Cardiac fibroblast (primary cell): ENCODE results near the gene GRIN1.

Experiments
- DNase-seq, 2 donors: peaks; one replicate each; pipeline versions ENCODE4 v3.0.0 to v3.0.0-alpha.2; 2010; ENCODE audit warnings: low read depth in 2 of 2
- H3K4me3 ChIP-seq, 2 donors: replicated peaks in 1 of 2; 1 replicate in 1 of 2; 2 replicates in 1 of 2; pipeline ENCODE4 v1.5.1; 2011; ENCODE audit warnings: low read depth in 2 of 2, low read length in 2 of 2, mild to moderate bottlenecking in 2 of 2, moderate library complexity in 1 of 2
- CTCF ChIP-seq: IDR thresholded peaks from one replicate; pipeline ENCODE4 v1.5.1; 2011; ENCODE audit warnings: low read depth, mild to moderate bottlenecking, low read length, inconsistent platforms

The GRIN1 gene

DNA sequence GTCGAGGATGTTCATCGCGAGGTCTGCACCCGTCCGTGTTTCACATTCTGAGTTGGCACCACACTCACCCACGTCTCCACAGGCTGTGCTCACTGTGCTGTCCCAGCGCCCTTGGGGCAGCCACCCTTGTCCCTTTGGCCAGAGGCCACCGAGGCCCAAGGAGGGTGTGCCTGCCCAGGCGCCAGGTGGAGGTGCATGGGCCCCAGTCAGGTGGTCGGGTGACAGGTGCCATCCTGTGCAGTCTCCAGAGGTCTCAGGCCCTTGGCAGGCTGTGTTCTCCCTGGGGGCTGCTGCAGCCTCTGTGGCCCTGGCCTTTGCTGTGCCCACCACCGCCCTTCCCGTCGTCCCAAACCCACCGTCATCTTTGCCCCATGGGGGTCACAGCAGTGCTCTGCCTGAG is 39.7 kb upstream of the GRIN1 start:
- DNase-seq = no peak
- H3K4me3 ChIP-seq = no peak overlapping the region
- TF ChIP-seq CTCF = no peak

- DNase-seq = no peak
- H3K4me3 ChIP-seq = no peak overlapping the region
- TF ChIP-seq CTCF = no peak
These were observed 35.6 kb upstream of the GRIN1 start for GRCh38 chr9:137103206-137103999.

DNA sequence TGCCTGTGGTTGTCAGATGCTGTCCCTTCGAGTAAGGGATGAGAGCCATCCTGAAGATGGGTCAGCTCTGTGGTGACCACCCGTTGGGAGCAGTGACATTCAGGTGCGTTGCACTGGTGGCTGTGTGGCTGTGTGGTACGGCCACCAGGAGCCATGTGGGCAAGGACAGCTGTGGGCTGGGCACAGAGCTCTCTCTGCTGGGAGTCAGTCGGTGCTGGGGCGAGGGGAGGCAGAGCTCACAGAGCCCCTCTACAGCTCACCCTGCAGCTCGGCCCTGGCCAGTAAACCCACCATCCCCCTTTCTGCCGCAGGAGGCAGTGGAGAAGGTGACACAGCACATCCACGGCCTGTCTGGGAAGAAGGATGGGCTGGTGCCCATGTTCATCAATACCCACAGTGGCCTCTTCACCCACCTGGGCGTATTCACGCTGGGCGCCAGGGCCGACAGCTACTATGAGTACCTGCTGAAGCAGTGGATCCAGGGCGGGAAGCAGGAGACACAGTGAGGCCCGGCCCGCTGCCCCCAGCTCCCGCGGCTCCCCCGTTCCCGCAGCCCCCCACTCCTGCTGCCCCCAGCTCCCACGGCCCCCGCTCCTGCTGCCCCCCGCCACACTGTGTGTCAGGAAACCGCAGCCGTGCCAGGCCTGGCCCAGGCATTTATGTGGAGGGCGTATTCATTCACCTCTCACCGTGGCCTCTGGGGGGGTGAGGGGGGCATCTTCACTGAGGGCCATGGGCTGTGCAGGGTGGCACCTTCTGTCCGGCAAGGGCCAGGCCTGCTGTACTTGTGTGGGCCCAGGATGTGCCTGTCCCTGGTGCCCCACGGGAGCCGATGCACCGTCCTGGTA is 32.9 kb upstream of the GRIN1 start:
- no peak overlapping the region for H3K4me3 ChIP-seq
- TF ChIP-seq CTCF = no peak
- DNase-seq = no peak

DNA sequence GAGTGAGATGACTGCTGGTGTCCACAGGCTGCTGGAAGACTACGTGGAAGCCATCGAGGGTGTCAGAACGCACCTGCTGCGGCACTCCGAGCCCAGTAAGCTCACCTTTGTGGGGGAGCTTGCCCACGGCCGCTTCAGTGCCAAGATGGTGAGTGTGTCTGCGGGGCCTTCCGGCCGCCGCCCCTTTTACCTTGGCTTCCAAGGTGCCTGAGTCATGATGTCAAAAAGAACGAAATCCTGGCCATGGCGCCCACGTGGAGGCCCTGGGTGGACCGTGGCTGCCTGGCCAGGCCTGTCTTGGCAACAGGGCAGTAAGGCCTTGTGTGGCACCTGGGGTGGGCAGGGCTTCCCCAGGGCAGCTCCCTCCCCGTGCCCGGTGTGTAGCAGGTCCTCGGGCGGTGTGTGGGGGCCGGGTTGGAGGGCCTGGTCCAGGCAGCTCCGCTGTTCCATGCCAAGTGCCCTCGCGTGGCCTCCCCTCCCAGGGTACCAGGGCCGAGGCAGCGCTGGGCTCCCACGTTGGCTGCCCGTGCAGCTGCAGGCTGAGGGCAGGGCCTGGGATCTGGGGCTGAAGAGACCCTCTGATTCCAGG is 32.2 kb upstream of the GRIN1 start:
- no peak overlapping the region for H3K4me3 ChIP-seq
- no peak for TF ChIP-seq CTCF
- DNase-seq = no peak

GRCh38 chr9:137107312-137107921 is 31.5 kb upstream of the GRIN1 start:
- DNase-seq = no peak
- TF ChIP-seq CTCF = no peak
- no peak overlapping the region for H3K4me3 ChIP-seq

DNA sequence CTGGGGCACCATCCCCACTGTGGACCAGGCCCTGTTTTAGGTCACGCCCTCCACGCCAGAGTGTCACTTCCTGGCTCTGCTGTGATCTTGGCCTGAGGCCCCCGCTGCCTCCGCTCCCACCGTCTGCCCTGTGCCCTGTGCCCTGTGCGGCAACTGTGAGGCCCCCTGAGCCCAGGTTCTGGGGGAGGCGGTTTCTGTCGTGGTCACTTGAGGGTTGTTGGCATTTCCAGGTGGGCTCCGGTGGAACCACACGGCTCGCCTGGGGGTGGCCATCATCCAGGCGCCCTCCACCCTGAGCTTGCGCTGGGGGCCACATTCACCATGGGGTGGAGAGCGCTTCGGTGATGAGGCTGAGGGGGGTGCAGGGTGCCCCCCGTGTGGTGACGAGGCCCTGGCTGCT is 31.0 kb upstream of the GRIN1 start:
- DNase-seq = no peak
- no peak for TF ChIP-seq CTCF
- H3K4me3 ChIP-seq = no peak overlapping the region
